GM12878 (cell line): ENCODE results near the gene SIX3. TPM values are rescaled to one million over a fixed set of nuclear protein-coding genes. Genes with fewer than 3 reads are reported as not detected.

ENCODE experiments used
- ATAC-seq: fragments of 200-7000 bp; cut with Tn5 transposase; 3 replicates; pipeline ENCODE4 v1.9.1; 2020; ENCODE audit warnings: mild to moderate bottlenecking, moderate library complexity
- BruUV-seq: library from RNA; stranded (reverse); fragments of 400-500 nt; replicated peaks from 2 replicates; lab custom pipeline; 2021; lab: Mats Ljungman, UMichigan
- CTCF ChIA-PET: fragments of 300-600 bp; sonication (Branson Sonifier 250); formaldehyde crosslinking; extraction: SDS; loops from one replicate; lab custom pipeline; 2021; ENCODE audit warnings: inconsistent platforms; lab: Yijun Ruan, JAX
- POLR2A ChIA-PET: fragments of 350-600 bp; formaldehyde crosslinking; extraction: SDS; loops from one replicate; lab custom pipeline; 2021; ENCODE audit warnings: inconsistent platforms; lab: Charles Lee
- RAD21 ChIA-PET: fragments of 300-600 bp; sonication (Branson Sonifier 250); formaldehyde crosslinking; loops from one replicate; lab custom pipeline; 2023; ENCODE audit warnings: antibody characterized with exemption; ENCODE audit not compliant: unreplicated experiment; lab: Charles Lee
- SMC1A ChIA-PET: fragments of 300-600 bp; sonication (Branson Sonifier 250); formaldehyde crosslinking; loops from one replicate; lab custom pipeline; 2023; ENCODE audit not compliant: unreplicated experiment, uncharacterized antibody; lab: Charles Lee
- DNase-seq: peaks from one replicate; pipeline ENCODE4 v3.0.0-alpha.2; 2011; ENCODE audit warnings: low read depth, low spot score
- FAIRE-seq: peaks from 3 replicates; lab custom pipeline; 2011; peaks lifted over from hg19 to GRCh38; lab: Jason Lieb, UNC
- H2AFZ ChIP-seq: 2 replicates; pipeline ENCODE4 v1.6.0; 2011; ENCODE audit warnings: low read depth, low read length, control low read depth; ENCODE audit not compliant: control insufficient read depth
- H3K27ac ChIP-seq: 2 replicates; pipeline ENCODE4 v1.5.1; 2011; ENCODE audit warnings: control low read depth; ENCODE audit not compliant: control insufficient read depth, insufficient read depth
- H3K27me3 ChIP-seq, 2 experiments: replicated peaks in 1 of 2; 2 replicates each; pipeline versions ENCODE4 v1.6.0 to v1.6.1; 2011; ENCODE audit warnings: low read length in 1 of 2; ENCODE audit not compliant: control insufficient read depth in 2 of 2, insufficient read depth in 2 of 2
- H3K36me3 ChIP-seq, 2 experiments: 2 replicates each; pipeline ENCODE4 v1.5.1; 2011; ENCODE audit warnings: low read length in 1 of 2; ENCODE audit not compliant: control insufficient read depth in 2 of 2, insufficient read depth in 2 of 2
- H3K4me1 ChIP-seq: 2 replicates; pipeline ENCODE4 v1.6.1; 2011; ENCODE audit warnings: mild to moderate bottlenecking, low read length, moderate library complexity, mixed read lengths; ENCODE audit not compliant: control insufficient read depth, insufficient read depth
- H3K4me2 ChIP-seq: 2 replicates; pipeline ENCODE4 v1.6.0; 2011; ENCODE audit warnings: control low read depth; ENCODE audit not compliant: control insufficient read depth, insufficient read depth
- H3K4me3 ChIP-seq: fragments of 200-600 bp; sonication (generic); 2 replicates; pipeline ENCODE4 v1.5.1; 2016
- H3K79me2 ChIP-seq: 2 replicates; pipeline ENCODE4 v1.6.0; 2011; ENCODE audit warnings: low read length; ENCODE audit not compliant: control insufficient read depth, insufficient read depth
- H3K9ac ChIP-seq: 2 replicates; pipeline ENCODE4 v1.8.0; 2011; ENCODE audit warnings: low read length, control low read depth, mixed read lengths; ENCODE audit not compliant: control insufficient read depth, insufficient read depth
- H3K9me3 ChIP-seq: replicated peaks from 3 replicates; pipeline ENCODE4 v1.5.1; 2011; ENCODE audit warnings: mild to moderate bottlenecking, low read length; ENCODE audit not compliant: control insufficient read depth, insufficient read depth
- H4K20me1 ChIP-seq: 2 replicates; pipeline ENCODE4 v1.6.0; 2011; ENCODE audit not compliant: control insufficient read depth, insufficient read depth
- ASH2L ChIP-seq: fragments of 300-600, 200-600 bp; sonication (generic); IDR thresholded peaks from 2 replicates; pipeline ENCODE4 v1.6.1; 2017; ENCODE audit warnings: low read depth, mild to moderate bottlenecking, borderline replicate concordance
- BRCA1 ChIP-seq: IDR thresholded peaks from 2 replicates; pipeline ENCODE4 v1.6.1; 2011; ENCODE audit warnings: low read depth, low read length, improper control_type of control experiment
- DPF2 ChIP-seq: fragments of 450-650 bp; IDR thresholded peaks from 2 replicates; pipeline ENCODE4 v1.6.1; 2017; ENCODE audit warnings: mild to moderate bottlenecking
- E2F8 ChIP-seq: fragments of 450-650 bp; IDR thresholded peaks from 2 replicates; pipeline ENCODE4 v1.6.1; 2018; ENCODE audit warnings: mild to moderate bottlenecking, low read depth, moderate library complexity; ENCODE audit not compliant: partially characterized antibody
- MXI1 ChIP-seq: fragments of 150-350 bp; IDR thresholded peaks from 2 replicates; pipeline ENCODE4 v1.6.1; 2011; ENCODE audit warnings: low read depth, mild to moderate bottlenecking, inconsistent platforms, low read length, improper control_type of control experiment
- TAF1 ChIP-seq: IDR thresholded peaks from 2 replicates; pipeline ENCODE4 v1.6.1; 2011; ENCODE audit warnings: mild to moderate bottlenecking, low read depth, low read length, borderline replicate concordance
- TBL1XR1 ChIP-seq: IDR thresholded peaks from 2 replicates; pipeline ENCODE4 v1.6.1; 2012; ENCODE audit warnings: low read depth, low read length, improper control_type of control experiment
- ZNF24 ChIP-seq: fragments of 450-650 bp; IDR thresholded peaks from 2 replicates; pipeline ENCODE4 v1.6.1; 2017; ENCODE audit warnings: antibody characterized with exemption, mild to moderate bottlenecking
- WGBS: methylation state at CpG from one replicate; pipeline ENCODE4 v1.1.6; 2016; ENCODE audit warnings: low lambda C conversion rate; ENCODE audit not compliant: insufficient replicate concordance, insufficient coverage; ENCODE audit errors: missing lambda C conversion rate; 5-methylcytosine and 5-hydroxymethylcytosine counted together
- in situ Hi-C: fragments of 300-500 bp; cut with MboI; formaldehyde crosslinking; loops from 9 replicates; pipeline ENCODE4 v1.14.3; 2018; ENCODE audit warnings: mixed read lengths
- intact Hi-C: fragments of 100-400 bp; cut with micrococcal nuclease; formaldehyde crosslinking; loops from one replicate; pipeline ENCODE4 v1.14.2; 2022; ENCODE audit not compliant: unreplicated experiment
- polyA plus RNA-seq, 11 experiments: library from polyadenylated mRNA; depleted of rRNA in 4 of 11; unstranded in 6 of 11; stranded (reverse) in 5 of 11; fragments of >200 nt; fragmentation: Nextera tagmentation in 4 of 11; fragmentation: Illumina TruSeq in 1 of 11; extraction: Ambion mirVana in 4 of 11; extraction: Trizol in 1 of 11; gene quantifications; 1 replicate in 1 of 11; 2 replicates in 10 of 11; pipeline versions ENCODE4 v1.2.1 to v1.2.3, GENCODE V29; 2011 to 2016; ENCODE audit warnings: inconsistent platforms in 2 of 11, missing spikeins in 2 of 11, low read depth in 1 of 11
- total RNA-seq, 4 experiments: library from RNA; depleted of rRNA in 3 of 4; stranded (reverse); fragments of >200 nt in 3 of 4; fragmentation: Illumina TruSeq in 1 of 4; extraction: Trizol in 1 of 4; gene quantifications; 2 replicates each; pipeline versions ENCODE4 v1.2.1 to v1.2.3, GENCODE V29; 2013 to 2021

SIX3 gene
- total and polyA plus RNA-seq, 10 of the 15 experiments (the other 5 are each of a cell fraction or from before 2014, with no cell fraction given) = 0.05 to 0.42 (median 0.13) TPM; not detected in 4

GRCh38 chr2:44946372-44947027 is 5.0 kb downstream of the SIX3 start:
- no peak for TF ChIP-seq TBL1XR1
- no peak for TF ChIP-seq BRCA1
- no peak for TF ChIP-seq DPF2
- TF ChIP-seq TAF1 = no peak
- no peak for TF ChIP-seq MXI1
- TF ChIP-seq ZNF24 = no peak
- no peak for TF ChIP-seq E2F8
- TF ChIP-seq ASH2L = no peak
- DNase-seq = no peak
- Histone ChIP-seq H3K9me3 (peaks cover 2% of the 10 kb centered on the region; the same call in 1 of the 3 replicates), H3K36me3 (no peaks in the 10 kb centered on the region), H3K27ac (no peak overlapping the region), H4K20me1 (no peaks in the 10 kb centered on the region), H3K4me3 (no peak overlapping the region), H3K9ac (no peak overlapping the region), H3K4me1 (peaks cover 9% of the 10 kb centered on the region), H3K79me2 (no peaks in the 10 kb centered on the region), H3K27me3 (peaks cover 6 to 21% of the 10 kb centered on the region in 2 experiments), H2AFZ (no peak overlapping the region), H3K4me2 (no peak overlapping the region)
- ChIA-PET POLR2A (interaction anchor here (0.6 kb wide), 1 partner anchor 23 kb away, joined by 3 read pairs; no protein-coding TSS in a partner anchor), RAD21 (no interaction called here), CTCF (interaction anchor here (1.8 to 2.1 kb wide), 2 partner anchors 9 to 467 kb away, joined by 6 to 8 read pairs; no protein-coding TSS in a partner anchor), SMC1A (interaction anchor here (1.1 kb wide), 1 partner anchor 469 kb away, joined by 3 read pairs; no protein-coding TSS in a partner anchor)
- intact Hi-C loops (no loop called here), in situ Hi-C loops (loop anchor here (5.0 kb wide), 1 partner anchor 554 kb away; no protein-coding TSS in a partner anchor)
- 48% methylated on average over 11 of the region's 11 CpGs for WGBS
- no peak for FAIRE-seq
- BruUV-seq = no TSS peak
- ATAC-seq = no peak
